Measurements from ENCODE around the gene ELOF1.

ELOF1 gene

GRCh38 chr19:11549386-11549953 is 9.6 kb downstream of the ELOF1 start:
- DNase-seq (ENCODE audit: extremely low spot score), result no peak
- CTCF ChIA-PET, result no interaction called here
- no peak for TF ChIP-seq LEF1 (IDR thresholded peaks at IDR 0.05; ENCODE audit: borderline replicate concordance)
- no peak for TF ChIP-seq FOXK2 (IDR thresholded peaks at IDR 0.05)
- TF ChIP-seq SP1 (IDR thresholded peaks at IDR 0.05), result no peak
- TF ChIP-seq CTBP1 (IDR thresholded peaks at IDR 0.05; ENCODE audit: borderline replicate concordance), result no peak
- TF ChIP-seq SUZ12 (IDR thresholded peaks at IDR 0.05), result no peak
- no peak for TF ChIP-seq ARNT (IDR thresholded peaks at IDR 0.05)
- TF ChIP-seq FOXA1 (IDR thresholded peaks at IDR 0.05), result no peak
- TF ChIP-seq L3MBTL2 (conservative IDR thresholded peaks at IDR 0.05), result no peak
- TF ChIP-seq TARDBP (IDR thresholded peaks at IDR 0.05), result no peak
- no peak for TF ChIP-seq ZNF384 (IDR thresholded peaks at IDR 0.05)
- no peak for TF ChIP-seq BHLHE40 (IDR thresholded peaks at IDR 0.05; ENCODE audit: borderline replicate concordance)
- no peak for TF ChIP-seq HDGF (IDR thresholded peaks at IDR 0.05; ENCODE audit: borderline replicate concordance)
- no peak for TF ChIP-seq FOXM1 (IDR thresholded peaks at IDR 0.05; ENCODE audit: borderline replicate concordance)
- POLR2A ChIA-PET, result no interaction called here

- TF ChIP-seq ELF4 (IDR thresholded peaks at IDR 0.05), result no peak
- no peak for TF ChIP-seq ZNF384 (IDR thresholded peaks at IDR 0.05)
- no peak for TF ChIP-seq FOXM1 (IDR thresholded peaks at IDR 0.05; ENCODE audit: borderline replicate concordance)
- TF ChIP-seq BHLHE40 (IDR thresholded peaks at IDR 0.05; ENCODE audit: borderline replicate concordance), result no peak
- TF ChIP-seq NFRKB (IDR thresholded peaks at IDR 0.05), result no peak
- TF ChIP-seq SP1 (IDR thresholded peaks at IDR 0.05), result no peak
- CTCF ChIA-PET, result interaction anchor here (0.8 kb wide), 1 partner anchor 179 kb away, joined by 3 read pairs; no protein-coding TSS in a partner anchor
- DNase-seq (ENCODE audit: extremely low spot score), result no peak
- POLR2A ChIA-PET, result interaction anchor here (0.7 kb wide), 1 partner anchor 18 kb away, joined by 3 read pairs; no protein-coding TSS in a partner anchor
These were observed 10.9 kb downstream of the ELOF1 start for GRCh38 chr19:11547929-11548700.

GRCh38 chr19:11541238-11541637 is 17.8 kb downstream of the ELOF1 start:
- no peak for TF ChIP-seq BHLHE40 (IDR thresholded peaks at IDR 0.05; ENCODE audit: borderline replicate concordance)
- TF ChIP-seq HDGF (IDR thresholded peaks at IDR 0.05; ENCODE audit: borderline replicate concordance), result no peak
- no peak for TF ChIP-seq SP1 (IDR thresholded peaks at IDR 0.05)
- no peak for TF ChIP-seq TARDBP (IDR thresholded peaks at IDR 0.05)
- no peak for TF ChIP-seq FOXK2 (IDR thresholded peaks at IDR 0.05)
- no peak for TF ChIP-seq L3MBTL2 (conservative IDR thresholded peaks at IDR 0.05)
- CTCF ChIA-PET, result no interaction called here
- POLR2A ChIA-PET, result interaction anchor here (1.3 kb wide), 1 partner anchor 17 kb away, joined by 6 read pairs; the partner anchor contains the start of gene ELOF1
- DNase-seq (ENCODE audit: extremely low spot score), result no peak

- CTCF ChIA-PET, result no interaction called here
- TF ChIP-seq L3MBTL2 (conservative IDR thresholded peaks at IDR 0.05), result no peak
- no peak for TF ChIP-seq FOXM1 (IDR thresholded peaks at IDR 0.05; ENCODE audit: borderline replicate concordance)
- TF ChIP-seq LEF1 (IDR thresholded peaks at IDR 0.05; ENCODE audit: borderline replicate concordance), result no peak
- no peak for DNase-seq (ENCODE audit: extremely low spot score)
- POLR2A ChIA-PET, result interaction anchor here (1.3 kb wide), 1 partner anchor 18 kb away, joined by 6 read pairs; the partner anchor contains the start of gene ELOF1
These were observed 18.4 kb downstream of the ELOF1 start for GRCh38 chr19:11540645-11541044.

- no peak for DNase-seq (ENCODE audit: extremely low spot score)
- ChIA-PET CTCF (no interaction called here), POLR2A (interaction anchor here (1.3 kb wide), 1 partner anchor 19 kb away, joined by 6 read pairs; the partner anchor contains the start of gene ELOF1)
- TF ChIP-seq ELF4 (IDR thresholded peaks at IDR 0.05) (no peak), L3MBTL2 (conservative IDR thresholded peaks at IDR 0.05) (no peak), FOXA1 (IDR thresholded peaks at IDR 0.05) (no peak), SUZ12 (IDR thresholded peaks at IDR 0.05) (no peak), ZNF384 (IDR thresholded peaks at IDR 0.05) (no peak), SP1 (IDR thresholded peaks at IDR 0.05) (no peak), TARDBP (IDR thresholded peaks at IDR 0.05) (no peak), PKNOX1 (IDR thresholded peaks at IDR 0.05) (no peak), ARNT (IDR thresholded peaks at IDR 0.05) (no peak), BHLHE40 (IDR thresholded peaks at IDR 0.05; ENCODE audit: borderline replicate concordance) (no peak), FOXK2 (IDR thresholded peaks at IDR 0.05) (no peak), FOXM1 (IDR thresholded peaks at IDR 0.05; ENCODE audit: borderline replicate concordance) (no peak), NFRKB (IDR thresholded peaks at IDR 0.05) (no peak), HDGF (IDR thresholded peaks at IDR 0.05; ENCODE audit: borderline replicate concordance) (no peak)
These were observed 19.3 kb downstream of the ELOF1 start for GRCh38 chr19:11539495-11540365.

GRCh38 chr19:11538232-11539036 is 20.6 kb downstream of the ELOF1 start, which contains the start of gene CNN1:
TSS of gene CNN1 (plus strand) at chr19:11538851. CDS start at chr19:11538928, 77 bp downstream.
- ChIA-PET CTCF (no interaction called here), POLR2A (interaction anchor here (1.1 kb wide), 1 partner anchor 20 kb away, joined by 4 read pairs; the partner anchor contains the start of gene ELOF1)
- TF ChIP-seq BHLHE40 (IDR thresholded peaks at IDR 0.05; ENCODE audit: borderline replicate concordance), result no peak
- no peak for TF ChIP-seq PKNOX1 (IDR thresholded peaks at IDR 0.05)
- no peak for TF ChIP-seq FOXM1 (IDR thresholded peaks at IDR 0.05; ENCODE audit: borderline replicate concordance)
- TF ChIP-seq FOXA1 (IDR thresholded peaks at IDR 0.05), result no peak
- no peak for TF ChIP-seq NFRKB (IDR thresholded peaks at IDR 0.05)
- no peak for TF ChIP-seq ZNF384 (IDR thresholded peaks at IDR 0.05)
- TF ChIP-seq HDGF (IDR thresholded peaks at IDR 0.05; ENCODE audit: borderline replicate concordance), result no peak
- no peak for DNase-seq (ENCODE audit: extremely low spot score)
